GM21390 (cell line): ENCODE measurements around the gene HEATR5A.
"Not testable (repeated sequence)": the region's sequence is repeated elsewhere in the genome, so short reads cannot be mapped to it uniquely, and the experiment has no call there.

ENCODE experiments used
- ATAC-seq: cut with Tn5 transposase; IDR thresholded peaks from one replicate; pipeline ENCODE4 v1.9.1; 2021; ENCODE audit not compliant: unreplicated experiment

The HEATR5A gene

DNA sequence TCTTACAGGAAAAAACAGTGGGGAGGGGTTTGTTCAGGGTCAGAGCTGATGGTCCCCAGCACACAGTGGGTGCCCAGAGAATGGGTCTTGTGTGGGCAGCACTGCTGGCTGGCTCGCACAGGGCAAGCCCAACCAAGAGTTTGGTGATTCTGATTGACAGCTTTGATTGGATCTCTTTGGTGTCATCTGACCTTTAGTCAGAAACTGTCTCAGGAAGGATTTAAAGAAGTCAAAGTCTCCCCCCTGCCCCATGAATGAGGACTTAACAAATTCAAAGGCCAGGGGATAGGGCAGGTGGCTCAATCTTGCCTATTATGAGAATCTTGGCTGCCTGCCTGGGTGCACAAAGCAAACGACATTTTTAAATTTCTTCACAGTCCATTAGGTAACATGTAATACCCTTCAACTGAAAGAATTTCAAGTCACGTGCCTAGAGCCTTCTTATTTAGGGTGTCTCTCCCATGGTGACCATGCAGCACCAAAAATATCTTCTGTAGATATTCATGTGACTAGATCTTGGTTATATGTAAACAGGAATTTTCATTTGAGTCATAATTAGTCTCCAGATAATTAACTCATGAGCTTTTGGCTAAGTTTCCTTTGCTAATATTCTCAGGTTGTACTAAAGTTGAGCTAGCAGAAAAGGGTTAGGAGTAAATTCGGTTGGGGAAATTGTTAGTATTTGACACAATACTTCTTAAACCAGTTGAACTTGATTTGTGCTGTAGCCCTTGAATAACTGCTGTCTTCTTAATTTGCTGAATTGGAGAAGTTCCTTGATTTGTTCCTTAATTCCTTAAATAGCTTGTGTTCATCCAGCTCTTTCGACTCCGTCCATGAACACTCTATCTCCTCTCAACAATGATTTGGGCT is 158.3 kb downstream of the HEATR5A start:
- ATAC-seq = peak; percentile 53

DNA sequence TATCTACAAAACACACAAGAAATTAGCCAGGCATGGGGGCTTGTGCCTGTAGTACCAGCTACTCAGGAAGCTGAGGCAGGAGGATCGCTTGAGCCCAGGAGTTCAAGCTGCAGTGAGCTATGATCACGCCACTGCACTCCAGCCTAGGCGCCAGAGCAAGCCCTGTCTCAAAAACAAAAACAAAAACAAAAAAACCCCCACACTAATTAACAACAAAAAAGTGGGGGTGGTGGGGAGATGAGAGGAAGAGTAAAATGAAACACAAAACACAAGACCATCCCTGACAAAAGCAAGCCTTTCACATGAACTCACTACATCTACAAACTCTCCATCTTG is 158.9 kb downstream of the HEATR5A start:
- ATAC-seq = no peak

DNA sequence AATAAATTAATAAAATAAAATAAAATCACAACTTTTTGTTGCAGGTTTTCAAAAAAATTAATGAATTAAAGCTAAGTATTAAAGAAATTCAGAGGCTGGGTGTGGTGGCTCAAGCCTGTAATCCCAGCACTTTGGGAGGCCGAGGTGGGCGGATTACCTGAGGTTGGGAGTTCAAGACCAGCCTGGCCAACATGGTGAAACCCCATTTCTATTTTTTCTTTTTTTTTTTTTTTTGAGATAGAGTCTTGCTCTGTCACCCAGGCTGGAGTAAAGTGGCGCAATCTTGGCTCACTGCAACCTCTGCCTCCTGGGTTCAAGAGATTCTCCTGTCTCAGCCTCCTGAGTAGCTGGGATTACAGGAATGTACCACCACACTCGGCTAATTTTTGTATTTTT is 161.3 kb downstream of the HEATR5A start:
- not testable (repeated sequence) for ATAC-seq

DNA sequence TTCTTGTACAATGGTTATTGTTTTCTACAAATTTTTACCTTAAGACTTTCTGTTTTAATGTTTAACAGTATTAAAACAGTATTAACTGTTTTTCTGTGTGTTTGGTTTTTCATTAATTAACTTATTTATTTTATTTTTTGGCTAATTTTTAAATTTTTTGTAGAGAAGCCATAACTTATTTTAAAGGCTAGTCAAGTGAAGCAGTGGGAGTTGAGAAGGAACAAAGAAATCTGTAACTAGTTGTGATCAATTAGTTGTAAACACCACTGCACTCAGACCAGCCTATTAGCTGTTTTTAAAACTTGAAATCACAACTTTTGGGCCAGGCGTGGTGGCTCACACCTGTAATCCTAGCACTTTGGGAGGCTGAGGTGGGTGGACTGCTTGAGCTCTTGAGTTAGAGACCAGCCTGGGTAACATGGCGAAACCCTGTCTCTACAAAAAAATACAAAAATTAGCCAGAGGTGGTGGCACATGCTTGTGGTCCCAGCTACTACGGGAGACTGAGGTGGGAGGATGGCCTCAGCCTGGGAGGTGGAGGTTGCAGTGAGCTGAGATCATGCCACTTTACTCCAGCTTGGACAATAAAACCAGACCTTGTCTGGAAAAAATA is 161.8 kb downstream of the HEATR5A start:
- ATAC-seq = no peak

DNA sequence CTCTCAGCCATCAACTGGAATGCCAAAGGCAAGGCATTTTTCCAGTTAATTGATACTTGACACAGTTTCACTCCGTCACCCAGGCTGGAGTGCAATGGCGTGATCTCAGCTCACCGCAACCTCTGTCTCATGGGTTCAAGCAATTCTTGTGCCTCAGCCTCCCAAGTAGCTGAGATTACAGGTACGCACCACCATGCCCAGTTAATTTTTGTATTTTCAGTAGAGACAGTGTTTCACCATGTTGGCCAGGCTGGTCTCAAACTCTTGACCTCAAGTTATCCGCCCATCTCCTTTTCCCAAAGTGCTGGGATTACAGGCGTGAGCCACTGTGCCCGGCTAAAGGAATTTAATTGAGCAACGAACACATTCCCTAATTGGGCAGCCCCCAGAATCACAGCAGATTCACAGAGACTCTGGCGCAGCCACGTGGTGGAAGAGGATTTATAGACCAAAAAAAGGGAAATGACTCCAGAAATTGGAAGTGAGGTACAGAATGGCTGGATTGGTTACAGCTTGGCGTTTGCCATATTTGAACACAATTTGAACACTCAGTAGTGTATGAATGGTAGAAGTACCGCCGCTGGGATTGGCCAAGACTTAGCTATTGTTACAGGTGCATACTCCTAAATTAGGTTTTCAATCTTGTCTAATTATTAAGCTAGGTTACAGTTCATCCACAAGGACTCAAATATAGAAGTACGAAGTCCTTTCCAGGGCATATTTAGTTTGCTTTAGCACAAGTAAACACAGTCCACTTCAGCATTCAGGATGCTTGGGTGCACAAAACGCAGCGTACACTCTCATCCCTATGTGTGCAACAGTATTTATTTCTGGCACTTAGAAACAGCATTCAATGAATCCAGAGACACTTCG is 162.6 kb downstream of the HEATR5A start:
- not testable (repeated sequence) for ATAC-seq

DNA sequence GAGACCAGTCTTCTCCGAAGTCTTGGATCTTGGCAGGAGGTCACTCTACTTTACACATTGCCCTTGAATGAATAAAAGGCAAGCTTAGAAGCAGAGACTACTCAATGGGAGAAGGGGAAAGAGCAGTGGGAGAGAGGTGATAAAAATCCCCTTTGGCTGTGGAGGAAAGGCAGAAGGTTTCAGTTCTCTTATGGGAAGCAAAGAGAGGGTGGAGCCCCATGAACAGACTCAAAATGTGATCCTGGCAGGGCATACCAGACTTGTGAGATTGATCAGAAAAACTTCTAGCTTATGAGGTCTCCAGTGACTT is 163.2 kb downstream of the HEATR5A start:
- no peak for ATAC-seq

DNA sequence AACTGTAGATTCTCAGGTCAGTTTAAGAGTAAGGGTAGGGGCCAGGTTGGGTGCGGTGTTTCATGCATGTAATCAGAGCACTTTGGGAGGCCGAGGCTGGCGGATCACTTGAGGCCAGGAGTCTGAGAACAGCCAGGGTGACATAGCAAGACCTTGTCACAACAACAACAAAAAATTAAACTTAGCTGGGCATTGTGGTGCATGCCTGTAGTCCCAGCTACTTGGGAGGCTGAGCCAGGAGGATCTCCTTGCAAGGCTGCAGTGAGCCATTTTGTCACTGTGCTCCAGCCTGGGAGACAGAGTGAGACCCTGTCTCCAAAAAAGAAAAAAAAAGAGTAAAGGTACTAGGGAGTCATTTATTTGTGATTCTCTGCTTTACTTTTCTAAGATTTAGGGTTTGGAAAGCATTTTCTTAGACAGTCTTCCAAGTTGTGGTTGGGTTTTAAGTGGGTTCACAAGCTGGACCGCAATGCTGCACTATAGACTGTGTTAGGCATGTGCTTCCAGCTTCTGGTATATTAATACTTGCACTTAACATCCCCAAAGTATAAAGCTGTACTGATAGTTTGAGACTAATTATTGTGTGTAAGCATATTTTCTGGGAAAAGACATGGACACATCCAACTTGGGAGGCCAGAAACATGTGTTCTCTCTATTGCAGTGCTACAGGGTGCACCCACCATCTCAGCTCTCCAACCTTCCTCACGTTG is 163.7 kb downstream of the HEATR5A start:
- no peak for ATAC-seq

DNA sequence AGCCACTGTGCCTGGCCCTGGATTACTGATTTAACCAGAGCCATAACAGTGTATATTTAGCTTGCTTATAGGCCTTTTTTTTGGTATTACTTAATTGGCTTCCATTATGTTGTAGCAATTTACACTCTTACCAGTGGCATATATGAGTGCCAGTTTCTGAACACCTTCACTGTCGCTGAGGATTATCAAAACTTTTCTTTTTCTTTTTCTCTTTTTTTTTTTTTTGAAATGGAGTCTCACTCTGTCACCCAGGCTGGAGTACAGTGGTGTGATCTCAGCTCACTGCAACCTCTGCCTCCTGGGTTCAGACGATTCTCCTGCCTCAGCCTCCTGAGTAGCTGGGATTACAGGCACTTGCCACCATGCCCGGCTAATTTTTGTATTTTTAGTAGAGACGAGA is 164.4 kb downstream of the HEATR5A start:
- not testable (repeated sequence) for ATAC-seq

DNA sequence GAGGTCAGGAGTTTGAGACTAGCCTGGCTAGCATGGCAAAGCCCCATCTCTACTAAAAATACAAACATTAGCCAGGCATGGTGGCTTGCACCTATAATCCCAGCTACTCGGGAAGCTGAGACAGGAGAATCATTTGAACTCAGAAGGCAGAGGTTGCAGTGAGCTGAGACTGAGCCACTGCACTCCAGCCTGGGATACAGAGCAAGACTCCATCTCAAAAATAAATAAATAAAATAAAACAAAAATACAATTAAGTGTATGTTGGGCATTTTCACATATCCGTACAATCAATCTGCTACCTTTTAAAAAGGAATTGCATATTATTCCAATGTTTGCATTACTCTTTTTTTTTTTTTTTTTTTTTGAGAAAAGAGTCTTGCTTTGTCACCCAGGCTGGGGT is 165.1 kb downstream of the HEATR5A start:
- no peak for ATAC-seq

DNA sequence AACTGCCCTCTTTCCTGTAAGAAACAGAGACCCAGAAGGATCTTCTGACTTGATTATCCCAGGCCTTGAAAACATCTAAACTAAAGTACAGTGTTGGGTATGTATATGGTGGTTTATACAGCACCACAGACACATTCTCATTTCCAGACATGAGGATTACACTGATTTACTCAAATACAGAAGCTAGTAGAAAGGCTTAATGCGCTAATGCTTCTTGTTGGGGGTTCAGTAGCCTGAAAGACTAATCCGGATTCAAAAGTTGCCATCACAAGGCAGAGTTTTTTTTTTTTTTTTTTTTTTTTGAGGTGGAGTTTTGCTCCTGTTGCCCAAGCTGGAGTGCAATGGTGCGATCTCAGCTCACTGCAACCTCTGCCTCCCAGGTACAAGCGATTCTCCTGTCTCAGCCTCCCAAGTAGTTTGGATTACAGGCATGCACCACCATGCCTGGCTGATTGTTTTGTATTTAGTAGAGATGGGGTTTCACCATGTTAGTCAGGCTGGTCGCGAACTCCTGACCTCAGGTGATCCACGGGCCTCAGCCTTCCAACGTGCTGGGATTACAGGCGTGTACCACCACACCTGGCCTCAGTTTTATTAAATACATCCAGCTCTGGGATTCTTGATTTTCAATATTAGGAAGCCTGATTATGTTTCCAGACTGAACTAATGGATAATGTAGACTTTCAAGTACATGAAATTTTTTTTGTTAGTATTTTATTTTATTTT is 166.4 kb downstream of the HEATR5A start:
- ATAC-seq = no peak

DNA sequence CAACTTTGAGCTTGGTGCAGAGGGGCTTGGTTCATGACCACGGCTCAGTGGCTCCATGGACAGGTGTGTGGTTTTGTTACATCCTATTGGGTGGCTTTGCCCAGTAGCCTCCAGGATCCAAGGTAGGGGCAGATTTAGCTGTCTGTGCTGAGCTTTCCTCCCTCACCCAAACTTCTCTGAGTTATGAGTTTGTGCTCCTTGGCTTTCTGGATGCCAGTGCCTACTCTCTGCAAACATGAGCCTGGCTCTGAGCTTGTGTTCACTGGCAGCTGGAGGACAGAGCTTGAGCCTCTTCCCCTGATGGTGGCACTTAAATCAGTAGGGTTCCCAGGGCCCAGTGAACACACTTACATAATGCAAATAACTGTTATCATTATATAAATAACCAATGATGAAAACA is 167.5 kb downstream of the HEATR5A start:
- no peak for ATAC-seq

DNA sequence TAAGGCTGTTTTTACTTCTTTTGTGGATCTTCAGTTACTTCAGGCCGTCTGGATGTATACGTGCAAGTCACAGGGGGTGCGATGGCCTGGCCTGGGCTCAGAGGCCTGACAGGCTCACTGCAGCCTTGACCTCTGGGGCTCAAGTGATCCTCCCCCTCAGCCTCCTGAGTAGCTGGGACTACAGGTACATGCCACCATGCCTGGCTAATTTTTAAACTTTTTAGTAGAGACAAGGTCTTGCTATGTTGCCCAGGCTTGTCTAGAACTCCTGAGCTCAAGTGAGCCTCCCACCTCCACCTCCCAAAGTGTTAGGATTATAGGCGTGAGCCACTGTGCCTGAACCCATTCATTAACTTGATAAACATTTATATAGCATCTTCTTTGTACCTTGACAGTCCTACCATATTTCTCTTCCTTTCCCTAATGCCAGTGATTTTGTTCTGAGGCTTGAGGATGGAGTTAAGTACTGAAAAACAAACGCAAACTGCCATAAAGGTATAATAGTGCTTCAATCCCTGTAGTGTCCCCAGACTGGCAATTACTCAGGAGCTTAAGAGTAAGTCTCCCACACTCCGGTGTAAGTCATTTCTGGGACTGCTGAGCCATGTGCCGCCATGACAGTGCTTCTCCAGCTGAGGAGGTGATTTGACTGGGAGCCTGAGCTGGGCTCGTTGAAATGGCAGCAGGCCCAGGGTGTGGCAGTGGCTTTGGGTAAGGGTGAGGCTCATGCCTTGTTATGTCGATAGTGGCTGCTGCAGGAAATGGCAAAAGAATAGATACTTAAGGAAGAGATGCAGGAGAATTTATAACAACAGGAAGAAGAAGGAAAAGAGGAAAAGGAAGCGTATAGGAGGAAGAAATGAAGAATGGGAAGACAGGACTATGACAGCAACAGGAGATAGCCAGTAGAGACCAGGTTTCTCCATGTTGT is 169.1 kb downstream of the HEATR5A start:
- ATAC-seq = no peak

DNA sequence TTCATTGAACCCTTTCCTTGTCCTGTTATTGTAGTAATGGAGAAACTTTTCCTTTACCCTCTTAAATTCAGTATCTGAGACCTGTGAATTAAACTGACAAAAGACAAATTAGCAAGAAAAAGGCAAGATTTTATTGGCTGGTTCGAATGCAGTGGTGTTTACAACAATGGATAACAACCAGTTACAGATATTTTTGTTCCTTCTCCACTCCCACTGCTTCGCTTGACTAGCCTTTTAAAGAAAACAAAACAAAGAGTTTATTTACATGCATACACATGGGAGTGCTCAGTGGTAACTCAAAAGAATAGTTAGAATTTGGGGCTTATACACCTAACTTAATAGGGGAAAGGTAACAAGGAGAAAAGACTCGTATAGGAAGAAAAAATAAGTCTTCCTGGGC is 175.7 kb downstream of the HEATR5A start:
- no peak for ATAC-seq

DNA sequence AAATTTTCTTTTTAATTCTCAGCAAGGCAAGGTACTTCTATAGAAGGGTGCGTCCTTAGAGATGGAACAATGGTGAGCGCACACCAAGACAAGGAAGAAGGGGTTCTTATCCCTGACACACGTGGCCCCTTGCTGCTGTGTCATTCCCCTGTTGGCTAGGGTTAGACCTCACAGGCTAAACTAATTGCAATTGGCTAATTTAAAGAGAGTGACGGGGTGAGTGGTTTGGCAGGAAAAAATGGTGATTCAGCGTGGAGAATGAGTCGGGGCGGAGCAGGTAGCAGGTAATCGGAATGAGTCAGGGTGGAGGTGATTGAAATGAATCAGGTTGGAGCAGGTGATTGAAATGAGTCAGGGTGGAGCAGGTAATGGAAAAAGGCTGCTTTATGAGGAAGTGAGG is 176.5 kb downstream of the HEATR5A start:
- no peak for ATAC-seq

DNA sequence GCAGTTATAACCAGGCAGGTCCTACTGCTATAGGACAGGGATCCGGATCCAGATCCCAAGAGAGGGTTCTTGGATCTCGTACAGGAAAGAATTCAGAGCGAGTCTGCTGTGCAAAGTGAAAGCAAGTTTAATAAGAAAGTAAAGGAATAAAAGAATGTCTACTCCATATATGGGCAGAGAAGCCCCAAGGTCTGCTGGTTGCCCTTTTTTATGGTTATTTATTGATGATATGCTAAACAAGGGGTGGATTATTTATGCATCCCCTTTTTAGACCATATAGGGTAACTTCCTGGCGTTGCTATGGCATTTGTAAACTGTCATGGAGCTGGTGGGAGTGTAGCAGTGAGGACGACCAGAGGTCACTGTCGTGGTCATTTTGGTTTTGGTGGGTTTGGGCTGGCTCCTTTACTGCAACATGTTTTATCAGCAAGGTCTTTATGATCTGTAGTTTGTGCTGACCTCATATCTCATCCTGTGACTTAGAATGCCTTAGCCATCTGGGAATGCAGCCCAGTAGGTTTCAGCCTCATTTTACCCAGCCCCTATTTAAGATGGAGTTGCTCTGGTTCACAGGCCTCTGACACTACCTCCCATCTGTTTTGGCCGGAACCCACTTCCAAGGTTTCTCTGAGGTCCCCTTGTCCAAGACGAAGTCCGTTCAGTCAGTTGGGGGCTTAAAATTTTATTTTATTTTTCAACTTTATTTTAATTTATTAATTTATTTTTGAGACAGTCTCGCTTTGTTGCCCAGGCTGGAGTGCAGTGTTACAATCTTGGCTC is 178.0 kb downstream of the HEATR5A start:
- not testable (repeated sequence) for ATAC-seq
